ENCODE measurements around the gene UBE2J1.

DNA sequence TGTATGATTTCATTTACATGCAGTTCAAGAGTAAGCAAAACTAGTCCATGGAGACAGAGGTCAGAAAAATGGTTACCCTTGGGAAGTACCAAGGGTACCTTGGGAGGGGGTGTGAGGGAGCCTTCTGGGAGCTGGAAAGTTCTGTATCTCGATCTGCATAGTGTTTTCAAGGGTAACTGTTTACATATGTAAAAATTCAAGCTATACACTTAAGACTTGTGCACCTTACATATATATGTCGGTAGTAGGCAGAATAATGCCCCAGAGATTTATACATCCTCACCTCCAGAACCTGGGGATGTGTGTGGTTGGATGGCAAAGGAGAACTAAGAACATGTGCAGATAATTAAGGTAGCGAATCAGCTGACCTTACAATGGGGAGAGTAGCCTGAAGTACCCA, 68.4 kb downstream of the UBE2J1 start:
- no peak for TF ChIP-seq CTCF (optimal IDR thresholded peaks at IDR 0.05 in 1 of 3, IDR thresholded peaks at IDR 0.05 in 1 of 3, conservative IDR thresholded peaks at IDR 0.05 in 1 of 3; ENCODE audit: extremely low read depth in 1 of 3, insufficient read depth in 2 of 3, low read length in 3 of 3)
- TF ChIP-seq EZH2 (IDR thresholded peaks at IDR 0.05; ENCODE audit: low read length): no peak
